Ishikawa (cell line): Measurements from ENCODE around the gene CNOT6.

Source experiments
- CEBPB ChIP-seq: IDR thresholded peaks from 2 replicates; pipeline ENCODE4 v1.6.1; 2012
- CREB1 ChIP-seq: IDR thresholded peaks from 2 replicates; pipeline ENCODE4 v1.6.1; 2012; ENCODE audit warnings: low read depth
- EGR1 ChIP-seq: IDR thresholded peaks from 2 replicates; pipeline ENCODE4 v1.6.1; 2012
- EP300 ChIP-seq: IDR thresholded peaks from 2 replicates; pipeline ENCODE4 v1.6.1; 2012; ENCODE audit warnings: borderline replicate concordance
- FOXM1 ChIP-seq: IDR thresholded peaks from 2 replicates; pipeline ENCODE4 v1.6.1; 2012; ENCODE audit warnings: low read depth, borderline replicate concordance
- NFIC ChIP-seq: IDR thresholded peaks from 2 replicates; pipeline ENCODE4 v1.6.1; 2012
- RAD21 ChIP-seq: IDR thresholded peaks from 2 replicates; pipeline ENCODE4 v1.6.1; 2012; ENCODE audit warnings: low read depth
- TAF1 ChIP-seq: IDR thresholded peaks from 2 replicates; pipeline ENCODE4 v1.6.1; 2012; ENCODE audit warnings: low read depth, mild to moderate bottlenecking
- TCF12 ChIP-seq: IDR thresholded peaks from 2 replicates; pipeline ENCODE4 v1.6.1; 2012; ENCODE audit warnings: low read depth
- TEAD4 ChIP-seq: IDR thresholded peaks from 2 replicates; pipeline ENCODE4 v1.6.1; 2012
- USF1 ChIP-seq: IDR thresholded peaks from 2 replicates; pipeline ENCODE4 v1.6.1; 2012
- YY1 ChIP-seq: IDR thresholded peaks from 2 replicates; pipeline ENCODE4 v1.6.1; 2012; ENCODE audit warnings: low read depth
- ZBTB7A ChIP-seq: IDR thresholded peaks from 2 replicates; pipeline ENCODE4 v1.6.1; 2012; ENCODE audit warnings: low read depth
- TF ChIP-seq, protein P1 (sequence below): IDR thresholded peaks from 2 replicates; pipeline ENCODE4 v1.6.1; 2012; ENCODE audit warnings: low read depth, mild to moderate bottlenecking
- TF ChIP-seq, protein P2 (sequence below): IDR thresholded peaks from 2 replicates; pipeline ENCODE4 v1.6.1; 2012

Gene CNOT6

GRCh38 chr5:180527659-180528058 lies 33.5 kb downstream of the CNOT6 start:
- TF ChIP-seq, protein P1, sequence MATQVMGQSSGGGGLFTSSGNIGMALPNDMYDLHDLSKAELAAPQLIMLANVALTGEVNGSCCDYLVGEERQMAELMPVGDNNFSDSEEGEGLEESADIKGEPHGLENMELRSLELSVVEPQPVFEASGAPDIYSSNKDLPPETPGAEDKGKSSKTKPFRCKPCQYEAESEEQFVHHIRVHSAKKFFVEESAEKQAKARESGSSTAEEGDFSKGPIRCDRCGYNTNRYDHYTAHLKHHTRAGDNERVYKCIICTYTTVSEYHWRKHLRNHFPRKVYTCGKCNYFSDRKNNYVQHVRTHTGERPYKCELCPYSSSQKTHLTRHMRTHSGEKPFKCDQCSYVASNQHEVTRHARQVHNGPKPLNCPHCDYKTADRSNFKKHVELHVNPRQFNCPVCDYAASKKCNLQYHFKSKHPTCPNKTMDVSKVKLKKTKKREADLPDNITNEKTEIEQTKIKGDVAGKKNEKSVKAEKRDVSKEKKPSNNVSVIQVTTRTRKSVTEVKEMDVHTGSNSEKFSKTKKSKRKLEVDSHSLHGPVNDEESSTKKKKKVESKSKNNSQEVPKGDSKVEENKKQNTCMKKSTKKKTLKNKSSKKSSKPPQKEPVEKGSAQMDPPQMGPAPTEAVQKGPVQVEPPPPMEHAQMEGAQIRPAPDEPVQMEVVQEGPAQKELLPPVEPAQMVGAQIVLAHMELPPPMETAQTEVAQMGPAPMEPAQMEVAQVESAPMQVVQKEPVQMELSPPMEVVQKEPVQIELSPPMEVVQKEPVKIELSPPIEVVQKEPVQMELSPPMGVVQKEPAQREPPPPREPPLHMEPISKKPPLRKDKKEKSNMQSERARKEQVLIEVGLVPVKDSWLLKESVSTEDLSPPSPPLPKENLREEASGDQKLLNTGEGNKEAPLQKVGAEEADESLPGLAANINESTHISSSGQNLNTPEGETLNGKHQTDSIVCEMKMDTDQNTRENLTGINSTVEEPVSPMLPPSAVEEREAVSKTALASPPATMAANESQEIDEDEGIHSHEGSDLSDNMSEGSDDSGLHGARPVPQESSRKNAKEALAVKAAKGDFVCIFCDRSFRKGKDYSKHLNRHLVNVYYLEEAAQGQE, result no peak
- TF ChIP-seq NFIC (no peak), ZBTB7A (no peak), FOXM1 (no peak), YY1 (no peak), EGR1 (no peak), RAD21 (no peak), TAF1 (no peak), TCF12 (no peak), CEBPB (no peak), EP300 (no peak), CREB1 (no peak)
- TF ChIP-seq, protein P2, sequence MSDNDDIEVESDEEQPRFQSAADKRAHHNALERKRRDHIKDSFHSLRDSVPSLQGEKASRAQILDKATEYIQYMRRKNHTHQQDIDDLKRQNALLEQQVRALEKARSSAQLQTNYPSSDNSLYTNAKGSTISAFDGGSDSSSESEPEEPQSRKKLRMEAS, result no peak

GRCh38 chr5:180532268-180532667 lies 38.1 kb downstream of the CNOT6 start:
- TF ChIP-seq TAF1 (no peak), RAD21 (no peak), TCF12 (no peak), NFIC (no peak), TEAD4 (no peak), YY1 (no peak), USF1 (no peak), EGR1 (no peak), CREB1 (no peak), ZBTB7A (no peak), EP300 (no peak), FOXM1 (no peak), CEBPB (no peak)
- TF ChIP-seq, protein P2, result no peak
- TF ChIP-seq, protein P1, result no peak

DNA sequence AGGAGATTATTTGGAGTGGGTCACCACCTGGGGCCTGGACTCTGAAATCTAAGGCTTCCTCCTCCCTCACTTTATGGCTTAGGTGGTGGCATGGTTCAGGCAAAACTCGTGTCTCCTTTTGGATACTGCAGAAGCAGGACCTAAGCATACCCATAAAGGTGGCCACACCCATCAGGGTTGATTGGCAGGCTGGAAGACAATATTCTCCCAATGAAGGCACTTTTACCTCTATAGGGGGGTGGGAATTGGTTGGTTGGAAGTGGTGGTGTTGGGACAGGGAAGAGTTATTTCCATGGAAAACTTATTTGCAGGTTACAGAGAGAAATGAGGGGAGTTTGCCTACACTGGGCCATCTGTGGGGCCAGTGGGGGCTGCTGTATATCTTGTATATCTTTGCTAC lies 39.7 kb downstream of the CNOT6 start:
- TF ChIP-seq YY1 (no peak), CEBPB (no peak), RAD21 (no peak), TEAD4 (no peak), TCF12 (no peak), EGR1 (no peak), FOXM1 (no peak), NFIC (no peak), TAF1 (no peak), ZBTB7A (no peak), USF1 (no peak), CREB1 (no peak), EP300 (no peak)
- TF ChIP-seq, protein P2, result no peak
- TF ChIP-seq, protein P1, result no peak

- TF ChIP-seq RAD21, result no peak
- TF ChIP-seq YY1, result no peak
- no peak for TF ChIP-seq CEBPB
- no peak for TF ChIP-seq EP300
- TF ChIP-seq FOXM1, result no peak
- no peak for TF ChIP-seq NFIC
- TF ChIP-seq, protein P2, result no peak
- no peak for TF ChIP-seq USF1
Measured at GRCh38 chr5:180535573-180535972, 41.4 kb downstream of the CNOT6 start.
